H1 (cell line): Measurements from ENCODE around the gene DHRS3. TPM values are rescaled to one million over a fixed set of nuclear protein-coding genes. Genes with fewer than 3 reads are reported as not detected.

ENCODE experiments used
- SIN3A ChIP-seq, 2 experiments: IDR thresholded peaks in 1 of 2; conservative IDR thresholded peaks in 1 of 2; 2 replicates each; pipeline ENCODE4 v1.6.1; 2011 to 2012; ENCODE audit warnings: low read length in 2 of 2, improper control_type of control experiment in 1 of 2, low read depth in 1 of 2, mild to moderate bottlenecking in 1 of 2
- polyA plus RNA-seq, 7 experiments: library from polyadenylated mRNA; depleted of rRNA in 3 of 7; stranded (reverse) in 5 of 7; unstranded in 2 of 7; fragments of >200 nt in 5 of 7; fragments of 200-250 nt in 2 of 7; gene quantifications; 1 replicate in 5 of 7; 2 replicates in 1 of 7; 4 replicates in 1 of 7; pipeline versions ENCODE4 v1.2.1 to v1.2.3, GENCODE V29; 2011 to 2013; ENCODE audit warnings: missing spikeins in 2 of 7, mixed read lengths in 2 of 7
- total RNA-seq: library from RNA; stranded (reverse); fragmentation: NEBNext Ultra II Directional; extraction: Animal tissue kit (Norgen Biotek cat#: 25700); gene quantifications from 2 replicates; pipeline ENCODE4 v1.2.1, GENCODE V29; 2021

Gene DHRS3
- total and polyA plus RNA-seq, 2 of the 8 experiments (the other 6 are each of a cell fraction or from before 2014, with no cell fraction given), result 32.5 to 36.4 TPM

- TF ChIP-seq SIN3A (conservative IDR thresholded peaks at IDR 0.05 in 1 of 2, IDR thresholded peaks at IDR 0.05 in 1 of 2; ENCODE audit: low read depth in 1 of 2, low read length in 2 of 2), result no peak
Measured at GRCh38 chr1:12654657-12655056, 36.6 kb upstream of the DHRS3 start (continued).
